PC-9 (cell line): ENCODE data around the gene TTI1.

Experiments used
- CTCF ChIP-seq: fragments of 200-600 bp; sonication (generic); conservative IDR thresholded peaks from 2 replicates; pipeline ENCODE4 v1.6.1; 2017; ENCODE audit warnings: mixed run types, antibody characterized with exemption, mild to moderate bottlenecking, moderate library complexity
- EZH2 ChIP-seq: fragments of 200-600 bp; sonication (generic); IDR thresholded peaks from 2 replicates; pipeline ENCODE4 v1.8.0; 2017; ENCODE audit warnings: antibody characterized with exemption, low read depth

DNA sequence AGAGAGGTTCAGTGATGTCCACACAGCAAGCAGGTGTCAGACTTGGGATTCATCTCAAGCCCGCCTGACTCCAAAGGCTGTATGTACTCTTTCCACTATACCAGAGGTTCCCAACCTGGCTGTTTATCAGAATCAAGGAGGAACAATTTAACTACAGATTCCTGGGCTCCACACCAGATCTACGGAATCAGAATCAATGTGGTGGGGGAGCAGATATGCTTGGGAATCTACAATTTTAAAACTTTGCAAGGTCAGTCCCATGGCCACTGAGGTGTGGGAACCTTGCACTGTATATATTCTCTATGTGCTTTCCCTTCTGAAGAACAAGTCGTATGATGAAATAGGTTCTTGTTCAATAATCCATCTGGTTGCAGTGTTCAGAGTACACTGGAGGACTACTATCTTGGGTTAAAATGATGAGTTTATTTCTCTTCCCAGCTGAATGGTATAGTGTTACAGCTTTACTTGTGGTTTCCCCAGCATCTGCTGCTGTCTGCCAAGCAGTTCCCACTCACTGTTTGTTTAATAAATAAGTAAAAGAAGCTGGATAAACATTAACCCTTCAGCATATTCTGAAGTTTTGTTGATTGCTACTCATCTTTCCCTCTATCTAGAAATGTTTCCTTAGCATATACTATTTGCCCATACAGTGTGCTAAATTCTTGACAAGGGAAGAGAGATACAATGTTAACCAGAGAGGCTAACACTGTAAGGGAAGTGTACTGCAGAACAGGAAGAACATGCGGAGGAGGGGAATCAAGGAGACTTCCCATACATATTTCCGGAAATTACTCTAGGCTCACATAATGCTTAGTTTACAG is 9.9 kb downstream of the TTI1 start:
- TF ChIP-seq EZH2 (no peak), CTCF (no peak)
